GM12892 (cell line): ENCODE results near the gene CIITA.

Experiments used
- POLR2A ChIP-seq: IDR thresholded peaks from 2 replicates; pipeline ENCODE4 v1.6.1; 2011; ENCODE audit warnings: low read depth, low read length, control low read depth
- POLR2AphosphoS5 ChIP-seq: IDR thresholded peaks from 2 replicates; pipeline ENCODE4 v1.6.1; 2011; ENCODE audit warnings: low read depth, low read length, control low read depth

DNA sequence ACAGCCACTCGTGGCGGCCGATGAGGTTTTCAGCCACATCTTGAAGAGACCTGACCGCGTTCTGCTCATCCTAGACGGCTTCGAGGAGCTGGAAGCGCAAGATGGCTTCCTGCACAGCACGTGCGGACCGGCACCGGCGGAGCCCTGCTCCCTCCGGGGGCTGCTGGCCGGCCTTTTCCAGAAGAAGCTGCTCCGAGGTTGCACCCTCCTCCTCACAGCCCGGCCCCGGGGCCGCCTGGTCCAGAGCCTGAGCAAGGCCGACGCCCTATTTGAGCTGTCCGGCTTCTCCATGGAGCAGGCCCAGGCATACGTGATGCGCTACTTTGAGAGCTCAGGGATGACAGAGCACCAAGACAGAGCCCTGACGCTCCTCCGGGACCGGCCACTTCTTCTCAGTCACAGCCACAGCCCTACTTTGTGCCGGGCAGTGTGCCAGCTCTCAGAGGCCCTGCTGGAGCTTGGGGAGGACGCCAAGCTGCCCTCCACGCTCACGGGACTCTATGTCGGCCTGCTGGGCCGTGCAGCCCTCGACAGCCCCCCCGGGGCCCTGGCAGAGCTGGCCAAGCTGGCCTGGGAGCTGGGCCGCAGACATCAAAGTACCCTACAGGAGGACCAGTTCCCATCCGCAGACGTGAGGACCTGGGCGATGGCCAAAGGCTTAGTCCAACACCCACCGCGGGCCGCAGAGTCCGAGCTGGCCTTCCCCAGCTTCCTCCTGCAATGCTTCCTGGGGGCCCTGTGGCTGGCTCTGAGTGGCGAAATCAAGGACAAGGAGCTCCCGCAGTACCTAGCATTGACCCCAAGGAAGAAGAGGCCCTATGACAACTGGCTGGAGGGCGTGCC is 30.1 kb downstream of the CIITA start:
- TF ChIP-seq POLR2A (no peak), POLR2AphosphoS5 (no peak)
